GM19023 (cell line): Measurements from ENCODE around the gene CPA4.
"Not testable (repeated sequence)": the region's sequence is repeated elsewhere in the genome, so short reads cannot be mapped to it uniquely, and the experiment has no call there.

Source experiments
- ATAC-seq: cut with Tn5 transposase; IDR thresholded peaks from one replicate; pipeline ENCODE4 v1.9.1; 2021; ENCODE audit warnings: mild to moderate bottlenecking, moderate library complexity; ENCODE audit not compliant: unreplicated experiment

Gene CPA4, protein sequence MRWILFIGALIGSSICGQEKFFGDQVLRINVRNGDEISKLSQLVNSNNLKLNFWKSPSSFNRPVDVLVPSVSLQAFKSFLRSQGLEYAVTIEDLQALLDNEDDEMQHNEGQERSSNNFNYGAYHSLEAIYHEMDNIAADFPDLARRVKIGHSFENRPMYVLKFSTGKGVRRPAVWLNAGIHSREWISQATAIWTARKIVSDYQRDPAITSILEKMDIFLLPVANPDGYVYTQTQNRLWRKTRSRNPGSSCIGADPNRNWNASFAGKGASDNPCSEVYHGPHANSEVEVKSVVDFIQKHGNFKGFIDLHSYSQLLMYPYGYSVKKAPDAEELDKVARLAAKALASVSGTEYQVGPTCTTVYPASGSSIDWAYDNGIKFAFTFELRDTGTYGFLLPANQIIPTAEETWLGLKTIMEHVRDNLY

DNA sequence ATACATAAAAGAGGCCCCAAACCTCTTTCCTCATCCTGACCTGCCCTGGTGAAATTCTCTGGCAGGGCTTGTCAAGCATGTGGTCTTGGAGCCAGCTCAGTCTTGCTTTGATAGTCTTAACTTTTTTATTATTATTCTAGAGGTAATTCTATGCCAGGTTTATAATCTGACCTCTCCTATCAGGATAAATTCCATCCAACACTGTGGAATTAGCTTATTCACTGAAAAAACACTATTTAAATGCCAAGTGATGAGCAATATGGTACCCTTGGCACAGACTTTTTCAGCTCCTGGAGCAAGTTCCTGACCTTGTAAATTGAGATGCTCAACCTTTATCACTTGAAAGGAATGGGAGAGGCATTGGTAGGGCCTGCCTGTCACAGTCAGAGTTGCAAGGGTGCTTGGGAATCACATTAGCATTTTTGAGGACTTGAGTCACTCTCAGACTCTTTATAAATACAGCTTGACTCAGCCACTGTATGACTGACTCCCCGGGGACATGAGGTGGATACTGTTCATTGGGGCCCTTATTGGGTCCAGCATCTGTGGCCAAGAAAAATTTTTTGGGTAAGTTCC is at the start of gene CPA4:
Gene CPA4 (plus strand): TSS at position 480 of the 576 bp plus-strand sequence. CDS start 20 bp downstream, at position 500.
- no peak for ATAC-seq

DNA sequence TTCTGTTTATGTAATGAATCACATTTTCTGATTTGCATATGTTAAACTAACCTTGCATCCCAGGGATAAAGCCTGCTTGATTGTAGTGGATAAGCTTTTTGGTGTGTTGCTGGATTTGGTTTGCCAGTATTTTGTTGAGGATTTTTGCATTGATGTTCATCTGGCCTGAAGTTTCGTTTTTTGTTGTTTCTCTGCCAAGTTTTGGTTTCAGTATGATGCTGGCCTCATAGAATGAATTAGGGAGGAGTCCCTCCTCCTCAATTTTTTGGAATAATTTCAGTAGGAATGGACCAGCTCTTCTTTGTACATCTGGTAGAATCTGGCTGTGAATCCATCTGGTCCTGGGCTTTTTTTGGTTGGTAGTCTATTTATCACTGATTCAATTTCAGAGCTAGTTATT is 49.5 kb upstream of the CPA4 start:
- ATAC-seq = not testable (repeated sequence)

DNA sequence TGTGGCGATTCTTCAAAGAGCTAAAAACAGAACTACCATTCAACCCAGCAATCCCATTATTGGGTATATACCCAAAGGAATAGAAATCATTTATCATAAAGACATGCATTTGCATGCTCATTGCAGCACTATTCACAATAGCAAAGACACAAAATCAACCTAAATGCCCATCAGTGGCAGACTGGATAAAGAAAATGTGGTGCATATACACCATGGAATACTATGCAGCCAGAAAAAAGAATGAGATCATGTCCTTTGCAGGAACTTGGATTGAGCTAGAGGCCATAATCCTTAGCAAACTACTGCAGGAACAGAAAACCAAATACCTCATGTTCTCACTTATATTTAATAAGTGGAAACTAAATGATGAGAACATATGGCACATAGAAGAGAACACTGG is 46.5 kb upstream of the CPA4 start:
- not testable (repeated sequence) for ATAC-seq

DNA sequence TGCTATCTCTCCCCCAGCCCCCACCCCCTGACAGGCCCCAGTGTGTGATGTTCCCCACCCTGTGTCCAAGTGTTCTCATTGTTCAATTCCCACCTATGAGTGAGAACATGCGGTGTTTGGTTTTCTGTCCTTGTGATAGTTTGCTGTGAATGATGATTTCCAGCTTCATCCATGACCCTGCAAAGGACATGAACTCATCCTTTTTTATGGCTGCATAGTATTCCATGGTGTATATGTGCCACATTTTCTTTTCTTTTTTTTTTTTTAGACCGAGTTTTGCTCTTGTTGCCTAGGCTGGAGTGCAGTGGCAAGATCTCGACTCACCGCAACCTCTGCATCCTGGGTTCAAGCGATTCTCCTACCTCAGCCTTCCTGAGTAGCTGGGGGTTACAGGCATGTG is 44.1 kb upstream of the CPA4 start:
- not testable (repeated sequence) for ATAC-seq

DNA sequence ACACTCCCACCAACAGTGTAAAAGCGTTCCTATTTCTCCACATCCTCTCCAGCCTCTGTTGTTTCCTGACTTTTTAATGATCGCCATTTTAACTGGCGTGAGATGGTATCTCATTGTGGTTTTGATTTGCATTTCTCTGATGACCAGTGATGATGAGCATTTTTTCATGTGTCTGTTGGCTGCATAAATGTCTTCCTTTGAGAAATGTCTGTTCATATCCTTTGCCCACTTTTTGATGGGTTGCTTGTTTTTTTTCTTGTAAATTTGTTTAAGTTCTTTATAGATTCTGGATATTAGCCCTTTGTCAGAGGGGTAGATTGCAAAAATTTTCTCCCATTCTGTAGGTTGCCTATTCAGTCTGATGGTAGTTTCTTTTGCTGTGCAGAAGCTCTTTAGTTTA is 43.3 kb upstream of the CPA4 start:
- ATAC-seq = not testable (repeated sequence)

DNA sequence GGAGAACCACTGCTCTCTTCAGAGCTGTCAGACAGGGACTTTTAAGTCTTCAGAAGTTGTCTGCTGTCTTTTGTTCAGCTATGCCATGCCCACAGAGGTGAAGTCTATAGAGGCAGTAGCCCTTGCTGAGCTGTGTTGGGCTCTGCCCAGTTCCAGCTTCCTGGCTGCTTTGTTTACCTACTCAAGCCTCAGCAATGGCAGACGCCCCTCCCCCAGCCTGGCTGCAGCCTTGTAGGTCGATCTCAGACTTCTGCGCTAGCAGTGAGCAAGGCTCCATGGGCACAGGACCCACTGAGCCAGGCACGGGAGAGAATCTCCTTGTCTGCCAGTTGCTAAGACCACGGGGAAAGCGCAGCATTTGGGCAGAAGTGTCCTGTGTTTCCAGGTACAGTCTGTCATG is 38.4 kb upstream of the CPA4 start:
- no peak for ATAC-seq

DNA sequence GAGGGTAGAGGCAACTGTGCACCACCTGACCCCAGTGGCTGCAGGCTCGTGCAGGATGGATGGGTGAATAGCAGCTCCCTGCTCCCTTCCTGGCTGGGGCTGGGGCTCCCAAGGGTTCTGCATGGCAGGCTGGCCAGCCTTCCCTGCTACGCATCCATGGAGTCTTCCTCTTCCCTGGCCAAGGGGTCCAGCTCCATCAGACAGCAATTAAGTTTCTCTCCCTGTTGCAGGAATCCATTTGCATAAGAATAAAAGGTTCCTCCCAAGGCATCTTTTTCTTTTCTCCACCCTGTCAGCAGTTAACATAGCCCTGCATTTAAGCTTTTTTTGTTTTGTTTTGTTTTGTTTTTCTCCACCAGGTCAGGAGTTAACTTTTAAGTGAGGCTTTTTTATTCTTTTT is 36.3 kb upstream of the CPA4 start:
- ATAC-seq = no peak

DNA sequence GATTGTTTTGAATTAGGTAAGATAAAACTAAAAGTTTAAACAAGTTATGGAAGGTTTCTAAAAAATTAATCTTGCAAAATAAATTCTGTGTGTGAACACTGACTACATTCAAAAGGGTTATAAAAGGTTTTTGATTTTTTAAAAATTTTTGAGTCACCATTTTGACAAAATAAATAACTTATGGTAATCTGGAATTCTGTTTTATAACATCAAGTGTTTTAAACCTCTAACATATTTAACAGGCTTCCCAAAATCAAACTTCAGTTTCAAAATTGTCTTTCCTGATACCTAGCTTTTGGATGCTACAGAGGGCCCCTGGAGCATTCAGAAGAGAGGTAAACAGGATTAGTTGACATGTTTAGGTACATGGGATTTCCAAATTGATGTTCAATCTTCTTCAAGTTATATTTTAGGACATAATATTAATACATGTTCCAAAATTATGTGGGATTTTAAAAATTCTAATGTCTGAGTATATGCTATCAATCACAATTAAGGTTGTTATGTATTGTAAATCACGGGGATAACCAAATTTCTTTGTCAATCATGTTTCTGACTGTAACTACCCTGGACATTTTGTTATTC is 34.4 kb upstream of the CPA4 start:
- ATAC-seq = no peak

DNA sequence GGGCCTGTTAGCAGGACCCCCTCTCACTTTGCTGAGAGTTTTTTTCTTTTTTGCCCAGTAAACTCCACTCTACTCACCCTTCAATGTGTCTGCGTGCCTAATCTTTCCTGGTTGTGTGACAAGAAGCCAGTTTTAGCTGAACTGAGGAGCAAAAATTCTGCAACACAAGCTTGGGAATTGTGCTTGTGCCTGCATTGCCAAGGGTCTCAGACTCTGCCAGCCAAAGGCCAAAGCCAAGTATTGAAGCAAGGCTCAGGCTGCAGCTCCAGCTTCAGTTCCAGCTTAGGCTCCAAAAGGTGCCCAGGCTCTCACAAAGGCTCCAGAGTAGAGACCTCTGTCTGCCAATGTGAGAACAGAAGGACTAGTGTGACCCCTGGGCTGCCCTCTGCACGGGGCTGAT is 30.5 kb upstream of the CPA4 start:
- ATAC-seq = no peak

DNA sequence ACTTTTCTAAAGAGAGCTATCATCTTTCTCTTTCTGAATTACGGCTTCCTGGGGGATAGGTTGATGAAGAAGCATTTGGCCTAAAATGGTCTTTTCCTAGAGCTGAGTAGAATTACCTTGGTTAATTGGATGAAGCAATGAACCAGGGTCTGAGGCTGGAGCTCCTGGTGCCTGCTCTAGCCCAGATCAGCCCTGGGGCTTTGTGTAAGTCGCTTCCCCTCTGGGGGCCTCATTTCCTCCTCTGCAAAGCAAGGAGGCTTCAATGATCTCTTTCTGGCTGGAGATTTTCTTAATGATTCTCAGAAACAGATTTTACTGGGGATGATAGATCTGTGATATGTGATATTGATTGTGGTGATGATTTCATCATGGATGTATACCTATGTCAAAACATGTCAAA is 29.8 kb upstream of the CPA4 start:
- ATAC-seq = no peak

DNA sequence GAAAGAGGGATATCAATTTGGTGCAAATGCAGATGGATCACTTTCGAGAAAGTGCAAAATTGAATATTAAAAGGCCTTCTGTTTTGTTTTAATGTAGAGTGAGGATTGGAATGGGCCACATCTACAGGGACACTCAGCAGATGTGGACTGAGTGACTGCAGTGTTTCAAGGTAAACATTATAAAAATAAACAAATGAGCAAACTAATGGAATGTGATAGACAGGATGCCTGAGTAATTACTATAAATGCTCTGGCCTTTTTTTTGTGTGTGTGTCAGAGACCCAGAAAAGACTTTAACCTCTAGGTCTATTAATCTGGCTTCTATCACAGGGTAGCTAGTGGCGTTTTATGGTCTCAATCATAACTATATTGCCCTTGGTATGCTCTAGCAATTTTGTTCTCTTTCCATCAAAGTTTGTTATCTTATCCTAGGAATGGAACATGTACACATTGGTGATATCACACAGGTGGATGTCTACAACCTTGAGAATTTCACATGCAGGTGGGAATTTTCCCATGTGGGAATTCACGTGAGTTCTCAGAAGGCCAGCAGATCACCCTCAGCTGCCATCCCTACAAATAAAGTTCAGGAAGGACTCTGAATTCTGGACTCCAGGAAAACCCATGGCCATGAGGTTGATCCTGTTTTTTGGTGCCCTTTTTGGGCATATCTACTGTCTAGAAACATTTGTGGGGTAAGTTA is 26.6 kb upstream of the CPA4 start, which contains the start of gene CPA2:
Gene CPA2 (plus strand): TSS at position 606 of the 703 bp plus-strand sequence. CDS start 19 bp downstream, at position 625.
- no peak for ATAC-seq

DNA sequence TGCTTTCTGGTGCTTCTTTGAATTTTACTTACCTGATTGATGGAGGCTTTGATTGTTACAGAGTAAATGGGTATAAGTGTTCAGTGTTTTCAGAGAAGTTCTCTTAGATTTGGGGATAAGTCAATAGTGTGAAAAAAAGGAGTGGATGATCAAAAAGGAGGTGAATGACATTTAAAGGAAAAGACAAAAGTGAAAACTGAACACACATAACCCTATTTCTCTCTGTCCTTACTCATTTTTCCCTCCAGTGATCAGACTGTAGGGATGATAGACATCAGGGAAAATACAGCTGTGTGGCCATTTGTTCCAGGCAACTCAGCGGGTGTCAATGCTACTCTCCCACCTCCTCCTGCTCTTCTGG is 26.0 kb upstream of the CPA4 start:
- ATAC-seq = no peak

DNA sequence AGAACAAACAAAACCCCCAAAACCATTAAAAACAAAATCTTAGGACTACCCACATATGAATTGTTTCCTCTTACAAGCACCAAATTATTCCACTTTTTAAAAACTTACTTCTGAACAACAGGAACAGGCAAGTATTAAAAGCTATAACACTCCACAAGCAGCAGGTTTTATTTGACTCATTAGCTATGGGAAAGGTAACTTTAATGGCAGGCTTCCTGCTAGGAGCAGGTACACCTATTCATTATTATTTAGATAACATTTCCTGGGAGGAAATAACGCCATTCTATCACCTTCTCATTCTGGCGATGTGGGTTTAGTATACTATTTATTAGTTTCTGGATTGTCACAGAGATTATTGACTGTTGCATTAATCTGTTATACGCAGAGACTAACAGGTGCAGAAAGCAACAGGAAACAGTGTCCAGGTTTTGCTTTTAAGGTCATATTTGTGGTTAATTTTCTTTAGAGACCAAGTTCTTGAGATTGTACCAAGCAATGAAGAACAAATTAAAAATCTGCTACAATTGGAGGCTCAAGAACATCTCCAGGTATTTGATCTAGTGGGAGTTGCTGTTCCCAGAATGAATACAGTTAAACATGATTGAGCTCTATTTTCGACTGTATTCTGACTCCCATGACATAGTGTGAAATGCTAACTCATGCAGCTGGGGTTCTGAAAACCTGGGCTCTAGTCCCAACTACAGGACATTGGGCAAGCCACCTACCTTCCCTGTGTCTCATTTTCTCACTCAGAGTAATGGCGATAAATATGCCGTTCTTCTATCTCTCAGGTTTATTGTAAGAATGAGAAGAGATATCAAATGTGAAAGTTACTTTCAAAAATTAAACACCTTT is 24.3 kb upstream of the CPA4 start:
- no peak for ATAC-seq

DNA sequence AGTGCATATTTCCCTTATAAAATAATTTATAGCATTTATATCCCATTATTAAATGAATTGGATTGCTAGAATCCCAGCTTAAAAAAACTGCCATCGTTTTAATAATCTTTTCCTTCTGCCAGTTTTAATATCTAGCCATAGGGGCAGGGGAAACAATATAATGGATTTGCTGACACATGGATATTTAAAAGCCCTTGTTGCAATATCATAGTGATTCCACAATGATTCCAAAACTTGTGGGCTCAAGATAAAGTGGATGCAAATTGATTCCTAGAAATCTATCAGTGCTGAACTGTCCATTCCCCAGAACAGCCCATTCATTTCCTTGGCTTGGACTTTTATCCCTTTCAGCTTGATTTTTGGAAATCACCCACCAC is 23.7 kb upstream of the CPA4 start:
- ATAC-seq = no peak

DNA sequence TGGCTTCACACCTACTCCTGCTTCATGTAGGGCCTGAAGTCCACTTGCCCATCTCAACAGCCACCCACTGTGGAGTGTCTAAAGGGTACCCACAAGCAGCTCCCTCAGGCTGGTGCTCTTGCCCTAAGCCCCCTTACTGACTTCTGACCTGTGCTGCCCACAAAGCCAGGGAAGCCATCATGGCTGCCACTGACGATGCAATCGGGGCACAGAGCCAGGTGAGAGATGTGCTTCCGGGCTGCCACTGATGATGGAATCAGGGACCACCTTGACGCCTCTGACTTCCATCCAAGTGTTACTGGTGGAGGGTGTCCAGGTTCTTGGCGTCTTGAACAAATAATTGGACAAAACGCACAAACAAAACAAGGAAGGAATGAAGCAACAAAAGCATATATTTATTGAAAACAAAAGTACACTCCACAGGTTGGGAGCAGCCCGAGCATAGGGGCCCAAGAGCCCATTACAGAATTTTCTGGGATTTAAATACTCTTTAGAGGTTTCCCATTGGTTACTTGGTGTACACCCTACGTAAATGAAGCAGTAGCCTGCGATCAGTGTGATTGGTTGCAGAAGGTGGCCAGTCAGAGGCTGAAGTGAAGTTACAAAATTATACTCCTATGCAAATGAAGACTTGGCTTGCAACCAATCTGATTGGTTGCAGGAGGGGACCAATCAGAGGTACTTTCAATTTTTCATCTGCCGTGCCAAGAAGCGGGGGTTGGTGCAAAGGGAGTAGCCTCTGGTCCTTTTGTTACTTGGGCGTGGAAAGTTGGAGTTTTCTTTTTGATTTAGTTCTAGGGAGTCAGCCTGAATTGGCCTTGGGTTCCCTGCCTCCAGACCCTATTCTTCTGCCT is 21.8 kb upstream of the CPA4 start:
- no peak for ATAC-seq

DNA sequence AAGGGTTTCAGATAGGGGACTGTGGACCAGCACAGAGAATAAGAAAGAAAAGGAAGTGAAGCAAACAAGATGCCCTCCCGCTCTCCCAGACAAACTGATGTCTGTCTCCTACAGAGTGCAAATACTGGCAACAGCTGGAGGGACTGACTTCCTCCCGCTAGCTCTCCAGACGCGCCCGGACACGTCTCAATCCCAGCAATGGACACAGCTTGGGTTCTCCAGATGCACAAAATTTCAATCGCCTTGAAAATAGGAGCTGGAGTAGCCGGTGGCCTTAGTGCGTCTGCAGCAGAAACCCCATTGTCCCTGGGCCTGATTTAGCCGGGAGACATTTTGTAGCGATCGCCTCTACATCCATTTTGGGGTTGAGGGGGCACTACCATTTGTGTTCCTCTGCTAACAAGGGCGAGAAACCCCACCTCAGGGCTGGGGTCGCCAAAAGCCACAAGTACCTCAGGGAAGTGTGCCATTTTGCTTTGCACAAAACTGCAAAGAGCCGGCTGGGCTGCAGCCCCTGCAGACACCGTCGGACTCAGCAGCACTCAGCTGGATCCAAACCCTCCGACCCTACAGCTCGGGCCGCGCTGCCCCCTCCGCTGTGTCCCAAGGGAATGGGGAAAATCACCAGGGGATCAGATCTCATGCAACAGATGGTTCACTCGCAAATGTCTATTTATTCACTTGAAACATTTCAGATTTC is 20.4 kb upstream of the CPA4 start:
- ATAC-seq = no peak

DNA sequence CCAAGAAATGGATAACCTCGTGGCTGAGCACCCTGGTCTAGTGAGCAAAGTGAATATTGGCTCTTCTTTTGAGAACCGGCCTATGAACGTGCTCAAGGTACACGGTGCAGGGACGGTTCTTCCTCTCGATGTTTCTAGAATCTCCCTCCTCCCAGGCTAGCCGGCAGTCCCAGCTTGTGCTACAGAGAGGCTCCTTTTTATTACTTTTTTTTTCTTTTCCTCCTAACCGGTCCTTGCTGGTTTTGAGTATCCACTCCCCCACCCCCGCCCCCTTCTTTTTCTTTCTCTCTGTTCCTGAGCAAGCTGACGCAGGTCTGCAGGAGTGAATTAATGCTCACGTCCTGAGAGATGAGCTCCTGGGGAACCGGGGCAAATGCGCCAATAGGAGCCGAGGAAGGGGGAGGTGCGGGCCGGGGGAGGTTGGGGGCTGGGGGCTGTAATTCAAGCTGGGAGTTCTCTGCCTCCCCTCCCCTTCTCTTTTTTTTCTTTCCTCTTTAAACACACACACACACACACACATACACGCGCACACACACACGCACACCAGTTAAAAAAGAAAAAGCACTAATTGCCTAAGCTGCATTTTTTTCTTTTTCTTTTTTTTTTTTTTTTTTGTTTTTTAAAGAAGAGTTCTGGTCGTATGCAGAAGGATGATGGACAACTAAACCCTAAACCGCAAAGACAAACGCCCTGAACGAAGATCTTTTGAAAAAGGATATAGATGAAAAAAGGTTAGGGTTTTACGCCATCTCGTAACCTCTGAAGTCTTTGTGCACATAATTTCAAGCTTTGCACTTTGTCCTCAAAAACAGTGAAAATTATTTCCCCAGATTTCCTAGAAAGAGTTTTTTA is 19.7 kb upstream of the CPA4 start:
- ATAC-seq = no peak

DNA sequence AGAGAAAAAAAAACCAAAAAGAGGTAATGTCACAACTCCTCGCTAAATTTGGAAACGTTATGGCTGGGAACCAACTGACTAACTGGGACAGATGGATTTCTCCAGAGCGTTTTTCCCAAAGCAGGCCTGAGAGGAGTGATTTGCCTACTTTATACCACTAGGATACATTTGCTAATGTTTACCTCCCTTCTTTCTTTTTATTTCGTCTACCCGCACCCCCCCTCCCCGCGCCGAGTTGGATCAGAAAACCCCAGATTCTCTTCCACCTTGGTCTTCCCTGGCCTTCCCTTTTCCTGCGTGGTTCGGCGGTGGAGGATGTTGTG is 19.1 kb upstream of the CPA4 start:
- ATAC-seq = no peak
